Measurements from ENCODE around the gene DIDO1. TPM values are rescaled to one million over a fixed set of nuclear protein-coding genes. Genes with fewer than 3 reads are reported as not detected.

Gene DIDO1
- total and polyA plus RNA-seq, 4 experiments from 2014 or later: 24.7 to 129 (median 83.5) TPM

- no peak overlapping the region for H3K27ac ChIP-seq (ENCODE audit: low read depth, low read length)
- no peak overlapping the region for H3K4me3 ChIP-seq (ENCODE audit: low read length in 2 of 2)
- Mint-ChIP-seq H3K4me3 (no peak overlapping the region), H3K27me3 (no peaks in the 10 kb centered on the region), H3K27ac (peak overlapping the region in 1 of 7 donors; percentile 22), H3K36me3 (peaks cover 57 to 73% of the 10 kb centered on the region in 2 donors), H3K4me1 (peaks cover 15 to 39% (median 21%) of the 10 kb centered on the region in 4 donors), H3K9me3 (no peaks in the 10 kb centered on the region)
- peaks cover 76% of the 10 kb centered on the region for H3K36me3 ChIP-seq (ENCODE audit: insufficient read depth, low read length)
- intact Hi-C loops (cut with micrococcal nuclease): no loop called here
- H3K4me1 ChIP-seq (ENCODE audit: insufficient read depth, low read length): peaks cover 30% of the 10 kb centered on the region
- ChIA-PET CTCF (ENCODE audit: partially characterized antibody) (interaction anchor here (1.4 to 2.1 kb wide), 5 partner anchors 10 to 116 kb away, joined by 3 to 8 read pairs (median 4); no protein-coding TSS in a partner anchor), POLR2A (ENCODE audit: partially characterized antibody) (interaction anchor here (1.0 to 1.3 kb wide), 2 partner anchors 10 to 21 kb away, joined by 3 to 4 read pairs; no protein-coding TSS in a partner anchor)
- DNase-seq: no peak
- no peaks in the 10 kb centered on the region for H3K9me3 ChIP-seq (ENCODE audit: control insufficient read depth in 1 of 2, low read length in 2 of 2)
- H3K27me3 ChIP-seq (ENCODE audit: insufficient read depth, low read length): no peaks in the 10 kb centered on the region
Measured at GRCh38 chr20:62893700-62894099, 32.6 kb downstream of the DIDO1 start.

- Histone ChIP-seq H3K27me3 (ENCODE audit: insufficient read depth, low read length) (no peaks in the 10 kb centered on the region), H3K4me3 (ENCODE audit: low read length in 2 of 2) (no peak overlapping the region), H3K9me3 (ENCODE audit: control insufficient read depth in 1 of 2, low read length in 2 of 2) (no peaks in the 10 kb centered on the region), H3K4me1 (ENCODE audit: insufficient read depth, low read length) (peaks cover 23% of the 10 kb centered on the region), H3K27ac (ENCODE audit: low read depth, low read length) (no peak overlapping the region), H3K36me3 (ENCODE audit: insufficient read depth, low read length) (peaks cover 86% of the 10 kb centered on the region)
- H3K27me3 Mint-ChIP-seq: no peaks in the 10 kb centered on the region
- peak in 3 of 5 donors; percentile 15 to 26 (median 25) for DNase-seq
- H3K4me3 Mint-ChIP-seq: no peak overlapping the region
- ChIA-PET CTCF (ENCODE audit: partially characterized antibody) (interaction anchor here (1.4 to 4.5 kb wide), 3 partner anchors 9 to 117 kb away, joined by 3 to 33 read pairs (median 8); no protein-coding TSS in a partner anchor), POLR2A (ENCODE audit: partially characterized antibody) (interaction anchor here (1.3 kb wide), 1 partner anchor 22 kb away, joined by 3 read pairs; no protein-coding TSS in a partner anchor)
- intact Hi-C loops (cut with micrococcal nuclease): no loop called here
- peaks cover 9 to 31% (median 15%) of the 10 kb centered on the region in 4 donors for H3K4me1 Mint-ChIP-seq
- peak overlapping the region in 6 of 7 donors; percentile 6 to 82 (median 62) for H3K27ac Mint-ChIP-seq
- H3K9me3 Mint-ChIP-seq: no peaks in the 10 kb centered on the region
- peaks cover 57 to 84% of the 10 kb centered on the region in 2 donors for H3K36me3 Mint-ChIP-seq
Measured at GRCh38 chr20:62892348-62893304, 33.7 kb downstream of the DIDO1 start.

GRCh38 chr20:62891111-62891510, 35.2 kb downstream of the DIDO1 start:
- Histone ChIP-seq H3K4me3 (ENCODE audit: low read length in 2 of 2) (no peak overlapping the region), H3K27me3 (ENCODE audit: insufficient read depth, low read length) (no peaks in the 10 kb centered on the region), H3K36me3 (ENCODE audit: insufficient read depth, low read length) (peaks cover 95% of the 10 kb centered on the region), H3K4me1 (ENCODE audit: insufficient read depth, low read length) (peaks cover 26% of the 10 kb centered on the region), H3K9me3 (ENCODE audit: control insufficient read depth in 1 of 2, low read length in 2 of 2) (no peaks in the 10 kb centered on the region), H3K27ac (ENCODE audit: low read depth, low read length) (peak overlapping the region; percentile 13)
- intact Hi-C loops (cut with micrococcal nuclease): no loop called here
- Mint-ChIP-seq H3K9me3 (no peaks in the 10 kb centered on the region), H3K4me3 (peak overlapping the region in 4 of 8 donors; percentile 13 to 62 (median 40)), H3K27ac (peak overlapping the region; percentile 79 to 93 (median 84)), H3K36me3 (peaks cover 64 to 94% of the 10 kb centered on the region in 2 donors), H3K4me1 (peaks cover 10 to 34% (median 13%) of the 10 kb centered on the region in 4 donors), H3K27me3 (no peaks in the 10 kb centered on the region)
- ChIA-PET POLR2A (ENCODE audit: partially characterized antibody) (interaction anchor here (0.8 to 1.3 kb wide), 5 partner anchors 9 to 211 kb away, joined by 3 to 7 read pairs (median 3); partner anchors contain the start of gene GID8), CTCF (ENCODE audit: partially characterized antibody) (interaction anchor here (1.5 to 4.5 kb wide), 3 partner anchors 11 to 118 kb away, joined by 3 to 33 read pairs (median 10); no protein-coding TSS in a partner anchor)
- peak; percentile 31 to 56 (median 43) for DNase-seq

GRCh38 chr20:62890444-62890843, 35.9 kb downstream of the DIDO1 start:
- Mint-ChIP-seq H3K4me3 (no peak overlapping the region), H3K27me3 (no peaks in the 10 kb centered on the region), H3K27ac (peak overlapping the region in 5 of 7 donors; percentile 81 to 93 (median 88)), H3K4me1 (peaks cover 8 to 34% (median 14%) of the 10 kb centered on the region in 4 donors), H3K36me3 (peaks cover 58 to 88% of the 10 kb centered on the region in 2 donors), H3K9me3 (no peaks in the 10 kb centered on the region)
- POLR2A ChIA-PET (ENCODE audit: partially characterized antibody): interaction anchor here (0.6 to 1.3 kb wide), 5 partner anchors 10 to 64 kb away, joined by 3 to 5 read pairs (median 4); partner anchors contain the start of genes GID8 and TCFL5
- CTCF ChIA-PET (ENCODE audit: partially characterized antibody): interaction anchor here (0.8 to 4.5 kb wide), 6 partner anchors 11 to 119 kb away, joined by 3 to 33 read pairs (median 3); no protein-coding TSS in a partner anchor
- H3K9me3 ChIP-seq (ENCODE audit: control insufficient read depth in 1 of 2, low read length in 2 of 2): no peaks in the 10 kb centered on the region
- peak overlapping the region; percentile 13 for H3K27ac ChIP-seq (ENCODE audit: low read depth, low read length)
- peaks cover 88% of the 10 kb centered on the region for H3K36me3 ChIP-seq (ENCODE audit: insufficient read depth, low read length)
- intact Hi-C loops (cut with micrococcal nuclease): no loop called here
- H3K27me3 ChIP-seq (ENCODE audit: insufficient read depth, low read length): no peaks in the 10 kb centered on the region
- no peak for DNase-seq
- H3K4me3 ChIP-seq (ENCODE audit: low read length in 2 of 2): no peak overlapping the region
- H3K4me1 ChIP-seq (ENCODE audit: insufficient read depth, low read length): peaks cover 27% of the 10 kb centered on the region

- POLR2A ChIA-PET (ENCODE audit: partially characterized antibody): interaction anchor here (1.2 to 1.3 kb wide), 2 partner anchors 28 to 64 kb away, joined by 4 to 5 read pairs; partner anchors contain the start of gene TCFL5
- peaks cover 6 to 34% (median 14%) of the 10 kb centered on the region in 4 donors for H3K4me1 Mint-ChIP-seq
- no peak overlapping the region for H3K4me3 Mint-ChIP-seq
- H3K27ac Mint-ChIP-seq: no peak overlapping the region
- intact Hi-C loops (cut with micrococcal nuclease): no loop called here
- CTCF ChIA-PET (ENCODE audit: partially characterized antibody): interaction anchor here (0.8 to 4.5 kb wide), 5 partner anchors 12 to 119 kb away, joined by 3 to 33 read pairs (median 3); no protein-coding TSS in a partner anchor
- H3K4me1 ChIP-seq (ENCODE audit: insufficient read depth, low read length): peaks cover 27% of the 10 kb centered on the region
- no peaks in the 10 kb centered on the region for H3K9me3 Mint-ChIP-seq
- H3K27me3 Mint-ChIP-seq: no peaks in the 10 kb centered on the region
- H3K27ac ChIP-seq (ENCODE audit: low read depth, low read length): no peak overlapping the region
- no peaks in the 10 kb centered on the region for H3K9me3 ChIP-seq (ENCODE audit: control insufficient read depth in 1 of 2, low read length in 2 of 2)
- no peaks in the 10 kb centered on the region for H3K27me3 ChIP-seq (ENCODE audit: insufficient read depth, low read length)
- DNase-seq: no peak
- H3K36me3 ChIP-seq (ENCODE audit: insufficient read depth, low read length): peaks cover 82% of the 10 kb centered on the region
- H3K36me3 Mint-ChIP-seq: peaks cover 53 to 82% of the 10 kb centered on the region in 2 donors
- no peak overlapping the region for H3K4me3 ChIP-seq (ENCODE audit: low read length in 2 of 2)
Measured at GRCh38 chr20:62889871-62890270, 36.4 kb downstream of the DIDO1 start.

GRCh38 chr20:62889411-62889810, 36.9 kb downstream of the DIDO1 start:
- peaks cover 27% of the 10 kb centered on the region for H3K4me1 ChIP-seq (ENCODE audit: insufficient read depth, low read length)
- intact Hi-C loops (cut with micrococcal nuclease): no loop called here
- no peak overlapping the region for H3K27ac ChIP-seq (ENCODE audit: low read depth, low read length)
- ChIA-PET CTCF (ENCODE audit: partially characterized antibody) (interaction anchor here (1.4 to 4.5 kb wide), 4 partner anchors 12 to 120 kb away, joined by 3 to 33 read pairs (median 6); no protein-coding TSS in a partner anchor), POLR2A (ENCODE audit: partially characterized antibody) (interaction anchor here (0.7 to 1.3 kb wide), 3 partner anchors 18 to 65 kb away, joined by 3 to 5 read pairs (median 4); partner anchors contain the start of gene TCFL5)
- no peaks in the 10 kb centered on the region for H3K27me3 Mint-ChIP-seq
- H3K27ac Mint-ChIP-seq: peak overlapping the region in 1 of 7 donors; percentile 53
- peak overlapping the region in 1 of 8 donors; percentile 45 for H3K4me3 Mint-ChIP-seq
- peaks cover 48 to 78% of the 10 kb centered on the region in 2 donors for H3K36me3 Mint-ChIP-seq
- no peak for DNase-seq
- H3K9me3 Mint-ChIP-seq: no peaks in the 10 kb centered on the region
- H3K4me1 Mint-ChIP-seq: peaks cover 6 to 34% (median 14%) of the 10 kb centered on the region in 4 donors
- peaks cover 78% of the 10 kb centered on the region for H3K36me3 ChIP-seq (ENCODE audit: insufficient read depth, low read length)
- H3K9me3 ChIP-seq (ENCODE audit: control insufficient read depth in 1 of 2, low read length in 2 of 2): no peaks in the 10 kb centered on the region
- no peak overlapping the region for H3K4me3 ChIP-seq (ENCODE audit: low read length in 2 of 2)
- H3K27me3 ChIP-seq (ENCODE audit: insufficient read depth, low read length): no peaks in the 10 kb centered on the region
